GM18505 (cell line): ENCODE results near the gene PSENEN.
"Not testable (repeated sequence)": the region's sequence is repeated elsewhere in the genome, so short reads cannot be mapped to it uniquely, and the experiment has no call there.

Source experiments
- ATAC-seq: cut with Tn5 transposase; IDR thresholded peaks from one replicate; pipeline ENCODE4 v1.9.1; 2021; ENCODE audit not compliant: unreplicated experiment
- POLR2A ChIP-seq: IDR thresholded peaks from 4 replicates; pipeline ENCODE4 v1.6.1; 2011; ENCODE audit warnings: borderline replicate concordance; ENCODE audit not compliant: insufficient read depth, insufficient read length; ENCODE audit errors: extremely low read depth

The PSENEN gene

GRCh38 chr19:35715355-35715809 is 30.1 kb upstream of the PSENEN start:
- TF ChIP-seq POLR2A = no peak
- ATAC-seq = no peak

- no peak for ATAC-seq
These were observed 29.3 kb upstream of the PSENEN start for GRCh38 chr19:35715981-35716800.

GRCh38 chr19:35716801-35717664 is 28.4 kb upstream of the PSENEN start:
- TF ChIP-seq POLR2A = no peak
- ATAC-seq = peak; percentile 53

More at GRCh38 chr19:35715981-35716800, 29.3 kb upstream of the PSENEN start:
- TF ChIP-seq POLR2A = no peak

GRCh38 chr19:35717665-35718344 is 27.6 kb upstream of the PSENEN start, which contains the start of gene KMT2B:
KMT2B (plus strand) TSS chr19:35718003; CDS start chr19:35718019, 16 bp downstream.
- peak; percentile 55 for TF ChIP-seq POLR2A
- peak; percentile 38 for ATAC-seq

- ATAC-seq = peak; percentile 3
These were observed 27.0 kb upstream of the PSENEN start for GRCh38 chr19:35718345-35719041.

GRCh38 chr19:35719402-35720162 is 25.9 kb upstream of the PSENEN start:
- TF ChIP-seq POLR2A = peak; percentile 5
- no peak for ATAC-seq

More at GRCh38 chr19:35718345-35719041, 27.0 kb upstream of the PSENEN start:
- no peak for TF ChIP-seq POLR2A

- no peak for TF ChIP-seq POLR2A
- ATAC-seq = no peak
These were observed 25.3 kb upstream of the PSENEN start for GRCh38 chr19:35720163-35720524.

- ATAC-seq = no peak
- TF ChIP-seq POLR2A = no peak
These were observed 24.8 kb upstream of the PSENEN start for GRCh38 chr19:35720648-35721047.

GRCh38 chr19:35721374-35721773 is 24.1 kb upstream of the PSENEN start:
- peak; percentile 23 for TF ChIP-seq POLR2A
- no peak for ATAC-seq

- ATAC-seq = no peak
- TF ChIP-seq POLR2A = peak; percentile 6
These were observed 23.0 kb upstream of the PSENEN start for GRCh38 chr19:35722461-35722860.

GRCh38 chr19:35722897-35723296 is 22.6 kb upstream of the PSENEN start:
- no peak for ATAC-seq
- TF ChIP-seq POLR2A = no peak

GRCh38 chr19:35723671-35724070 is 21.8 kb upstream of the PSENEN start:
- TF ChIP-seq POLR2A = no peak

GRCh38 chr19:35724132-35724531 is 21.3 kb upstream of the PSENEN start:
- not testable (repeated sequence) for ATAC-seq

More at GRCh38 chr19:35723671-35724070, 21.8 kb upstream of the PSENEN start:
- ATAC-seq = no peak
